HepG2 (cell line): ENCODE data around the gene FBXO7. TPM values are rescaled to one million over a fixed set of nuclear protein-coding genes. Genes with fewer than 3 reads are reported as not detected.

Experiments
- ARNT2 ChIP-seq: sonication (generic); formaldehyde crosslinking; IDR thresholded peaks from 2 replicates; pipeline ENCODE4 v1.8.0; 2022; ENCODE audit warnings: mild to moderate bottlenecking, low read depth, missing genetic modification reagents, moderate library complexity
- CBFB ChIP-seq: sonication (generic); formaldehyde crosslinking; IDR thresholded peaks from 2 replicates; pipeline ENCODE4 v1.4.0; 2020; ENCODE audit warnings: missing genetic modification reagents
- GATAD1 ChIP-seq: IDR thresholded peaks from 2 replicates; pipeline ENCODE4 v1.6.1; 2016; ENCODE audit warnings: missing genetic modification reagents, missing compliant biosample characterization
- HNF4A ChIP-seq: sonication (generic); formaldehyde crosslinking; IDR thresholded peaks from 2 replicates; pipeline ENCODE4 v1.4.0; 2020; ENCODE audit warnings: missing genetic modification reagents
- JUNB ChIP-seq: sonication (generic); formaldehyde crosslinking; IDR thresholded peaks from 2 replicates; pipeline ENCODE4 v1.8.0; 2022; ENCODE audit warnings: missing genetic modification reagents, mild to moderate bottlenecking, borderline replicate concordance
- KLF9 ChIP-seq: IDR thresholded peaks from 2 replicates; pipeline ENCODE4 v1.6.1; 2016; ENCODE audit warnings: low read depth
- MIER2 ChIP-seq: IDR thresholded peaks from 2 replicates; pipeline ENCODE4 v1.6.1; 2016; ENCODE audit warnings: missing biosample characterization, missing genetic modification reagents
- RNF2 ChIP-seq: fragments of 450-650 bp; conservative IDR thresholded peaks from 2 replicates; pipeline ENCODE4 v1.6.1; 2016; ENCODE audit warnings: low read depth
- TCF7L2 ChIP-seq: IDR thresholded peaks from 2 replicates; pipeline ENCODE4 v1.6.1; 2011; ENCODE audit warnings: mild to moderate bottlenecking, low read depth, low read length, moderate library complexity
- TSC22D2 ChIP-seq: sonication (generic); formaldehyde crosslinking; IDR thresholded peaks from 2 replicates; pipeline ENCODE4 v1.5.1; 2020; ENCODE audit warnings: missing genetic modification reagents, mild to moderate bottlenecking, borderline replicate concordance
- U2AF1 ChIP-seq: fragments of 200-400 bp; formaldehyde crosslinking; optimal IDR thresholded peaks from 2 replicates; pipeline ENCODE3; 2017; ENCODE audit warnings: mild to moderate bottlenecking, low read depth, low read length
- ZFP37 ChIP-seq: sonication (generic); formaldehyde crosslinking; IDR thresholded peaks from 2 replicates; pipeline ENCODE4 v1.4.0; 2020; ENCODE audit warnings: missing genetic modification reagents, borderline replicate concordance
- ZFP82 ChIP-seq: sonication (generic); formaldehyde crosslinking; IDR thresholded peaks from 2 replicates; pipeline ENCODE4 v1.5.1; 2020; ENCODE audit warnings: mild to moderate bottlenecking, missing genetic modification reagents, borderline replicate concordance
- ZNF383 ChIP-seq: sonication (generic); formaldehyde crosslinking; IDR thresholded peaks from 2 replicates; pipeline ENCODE4 v1.4.0; 2020; ENCODE audit warnings: missing genetic modification reagents, mild to moderate bottlenecking, borderline replicate concordance
- ZNF598 ChIP-seq: sonication (generic); formaldehyde crosslinking; IDR thresholded peaks from 2 replicates; pipeline ENCODE4 v1.5.1; 2020; ENCODE audit warnings: mild to moderate bottlenecking, missing genetic modification reagents, borderline replicate concordance
- ZNF615 ChIP-seq: sonication (generic); formaldehyde crosslinking; IDR thresholded peaks from 2 replicates; pipeline ENCODE4 v1.5.0; 2020; ENCODE audit warnings: mild to moderate bottlenecking, missing genetic modification reagents, borderline replicate concordance
- ZNF672 ChIP-seq: sonication (generic); formaldehyde crosslinking; IDR thresholded peaks from 2 replicates; pipeline ENCODE4 v1.8.1; 2022; ENCODE audit warnings: missing genetic modification reagents
- polyA plus RNA-seq, 8 experiments: library from polyadenylated mRNA; depleted of rRNA in 3 of 8; stranded (reverse) in 7 of 8; unstranded in 1 of 8; fragments of >200 nt; fragmentation: Illumina TruSeq in 4 of 8; extraction: Trizol in 4 of 8; gene quantifications; 2 replicates each; pipeline versions ENCODE4 v1.2.1 to v1.2.3, GENCODE V29; 2011 to 2016; ENCODE audit warnings: low read depth in 4 of 8, missing spikeins in 1 of 8, mixed read lengths in 1 of 8; ENCODE audit not compliant: insufficient read depth in 1 of 8
- total RNA-seq, 5 experiments: library from RNA; depleted of rRNA; stranded (reverse); fragments of >200 nt; fragmentation: Illumina TruSeq; extraction: Trizol; gene quantifications; 2 replicates each; pipeline ENCODE4 v1.2.3, GENCODE V29; 2016; ENCODE audit warnings: low read depth in 1 of 5
- TF ChIP-seq, protein P1 (sequence below): sonication (generic); formaldehyde crosslinking; IDR thresholded peaks from 2 replicates; pipeline ENCODE4 v1.5.0; 2020; ENCODE audit warnings: missing genetic modification reagents
- TF ChIP-seq, protein P2 (sequence below): sonication (generic); formaldehyde crosslinking; IDR thresholded peaks from 2 replicates; pipeline ENCODE4 v1.4.0; 2020; ENCODE audit warnings: missing genetic modification reagents
- TF ChIP-seq, protein P3 (sequence below): sonication (generic); formaldehyde crosslinking; IDR thresholded peaks from 2 replicates; pipeline ENCODE4 v1.4.0; 2020; ENCODE audit warnings: missing genetic modification reagents, borderline replicate concordance

Gene FBXO7
- total and polyA plus RNA-seq, 2 of the 13 experiments (the other 11 are each of a cell fraction or from before 2014, with no cell fraction given) = 105 to 172 TPM

DNA sequence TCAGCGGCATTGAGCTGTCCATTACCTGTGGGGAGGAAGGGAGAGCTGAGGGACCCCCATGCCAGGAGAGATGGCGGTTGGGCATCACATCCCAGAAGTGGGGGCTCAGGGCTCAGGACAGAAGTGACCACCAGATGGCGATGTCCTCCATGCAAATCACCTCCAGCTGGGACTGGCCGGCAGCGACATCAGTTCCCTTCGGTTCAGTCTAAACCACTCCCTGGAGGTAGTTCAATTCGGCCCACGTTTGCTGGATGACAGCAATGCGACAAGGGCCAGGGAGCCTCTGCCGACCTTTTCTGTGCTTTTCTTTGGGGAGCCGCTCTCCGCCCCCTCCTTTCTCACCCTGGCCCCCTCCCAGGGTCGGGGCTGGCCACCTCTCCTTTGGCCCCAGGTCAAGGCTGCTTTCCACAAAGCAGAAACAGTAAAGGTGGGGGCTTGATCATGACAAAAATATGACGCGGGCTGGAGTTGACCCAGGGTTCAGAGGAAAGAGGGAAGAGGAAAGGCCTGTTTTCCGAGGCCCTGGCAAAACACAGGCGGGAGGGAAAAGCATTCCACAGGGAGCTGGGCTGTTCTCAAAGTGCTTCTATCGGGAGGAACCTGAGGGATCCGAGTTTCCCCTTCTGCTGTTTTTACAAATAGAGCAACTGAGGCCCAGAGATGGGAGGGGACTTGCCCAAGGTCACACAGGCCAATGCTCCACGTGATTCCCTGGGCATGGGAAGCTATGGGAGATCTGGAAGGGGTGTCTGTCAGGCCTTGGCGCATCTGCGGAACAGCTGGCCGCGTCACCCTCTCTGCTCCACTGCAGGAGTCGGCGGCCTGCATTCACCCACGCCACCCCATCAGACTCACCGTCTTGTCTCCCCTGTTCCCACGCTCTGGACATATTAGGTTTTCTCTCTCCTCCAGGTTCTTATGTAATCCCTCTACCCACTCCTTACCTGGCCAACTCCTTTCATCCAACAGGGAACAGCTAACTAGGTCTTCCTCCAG, 54.7 kb downstream of the FBXO7 start (continued):
- TF ChIP-seq MIER2 = no peak
- TF ChIP-seq CBFB (CRISPR knock-in tag) = no peak
- 0 out of 2 replicates have a peak, but pooled peaks have one; percentile 79 for TF ChIP-seq ZFP37 (CRISPR knock-in tag)
- no peak for TF ChIP-seq TCF7L2
- TF ChIP-seq ARNT2 (CRISPR knock-in tag) = no peak
- TF ChIP-seq, protein P1, sequence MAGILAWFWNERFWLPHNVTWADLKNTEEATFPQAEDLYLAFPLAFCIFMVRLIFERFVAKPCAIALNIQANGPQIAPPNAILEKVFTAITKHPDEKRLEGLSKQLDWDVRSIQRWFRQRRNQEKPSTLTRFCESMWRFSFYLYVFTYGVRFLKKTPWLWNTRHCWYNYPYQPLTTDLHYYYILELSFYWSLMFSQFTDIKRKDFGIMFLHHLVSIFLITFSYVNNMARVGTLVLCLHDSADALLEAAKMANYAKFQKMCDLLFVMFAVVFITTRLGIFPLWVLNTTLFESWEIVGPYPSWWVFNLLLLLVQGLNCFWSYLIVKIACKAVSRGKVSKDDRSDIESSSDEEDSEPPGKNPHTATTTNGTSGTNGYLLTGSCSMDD (CRISPR knock-in tag) = no peak
- no peak for TF ChIP-seq ZNF672 (CRISPR knock-in tag)
- TF ChIP-seq, protein P2, sequence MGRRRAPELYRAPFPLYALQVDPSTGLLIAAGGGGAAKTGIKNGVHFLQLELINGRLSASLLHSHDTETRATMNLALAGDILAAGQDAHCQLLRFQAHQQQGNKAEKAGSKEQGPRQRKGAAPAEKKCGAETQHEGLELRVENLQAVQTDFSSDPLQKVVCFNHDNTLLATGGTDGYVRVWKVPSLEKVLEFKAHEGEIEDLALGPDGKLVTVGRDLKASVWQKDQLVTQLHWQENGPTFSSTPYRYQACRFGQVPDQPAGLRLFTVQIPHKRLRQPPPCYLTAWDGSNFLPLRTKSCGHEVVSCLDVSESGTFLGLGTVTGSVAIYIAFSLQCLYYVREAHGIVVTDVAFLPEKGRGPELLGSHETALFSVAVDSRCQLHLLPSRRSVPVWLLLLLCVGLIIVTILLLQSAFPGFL (CRISPR knock-in tag) = 0 out of 2 replicates have a peak, but pooled peaks have one; percentile 67
- TF ChIP-seq, protein P3, sequence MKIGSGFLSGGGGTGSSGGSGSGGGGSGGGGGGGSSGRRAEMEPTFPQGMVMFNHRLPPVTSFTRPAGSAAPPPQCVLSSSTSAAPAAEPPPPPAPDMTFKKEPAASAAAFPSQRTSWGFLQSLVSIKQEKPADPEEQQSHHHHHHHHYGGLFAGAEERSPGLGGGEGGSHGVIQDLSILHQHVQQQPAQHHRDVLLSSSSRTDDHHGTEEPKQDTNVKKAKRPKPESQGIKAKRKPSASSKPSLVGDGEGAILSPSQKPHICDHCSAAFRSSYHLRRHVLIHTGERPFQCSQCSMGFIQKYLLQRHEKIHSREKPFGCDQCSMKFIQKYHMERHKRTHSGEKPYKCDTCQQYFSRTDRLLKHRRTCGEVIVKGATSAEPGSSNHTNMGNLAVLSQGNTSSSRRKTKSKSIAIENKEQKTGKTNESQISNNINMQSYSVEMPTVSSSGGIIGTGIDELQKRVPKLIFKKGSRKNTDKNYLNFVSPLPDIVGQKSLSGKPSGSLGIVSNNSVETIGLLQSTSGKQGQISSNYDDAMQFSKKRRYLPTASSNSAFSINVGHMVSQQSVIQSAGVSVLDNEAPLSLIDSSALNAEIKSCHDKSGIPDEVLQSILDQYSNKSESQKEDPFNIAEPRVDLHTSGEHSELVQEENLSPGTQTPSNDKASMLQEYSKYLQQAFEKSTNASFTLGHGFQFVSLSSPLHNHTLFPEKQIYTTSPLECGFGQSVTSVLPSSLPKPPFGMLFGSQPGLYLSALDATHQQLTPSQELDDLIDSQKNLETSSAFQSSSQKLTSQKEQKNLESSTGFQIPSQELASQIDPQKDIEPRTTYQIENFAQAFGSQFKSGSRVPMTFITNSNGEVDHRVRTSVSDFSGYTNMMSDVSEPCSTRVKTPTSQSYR (CRISPR knock-in tag) = no peak
- TF ChIP-seq HNF4A (CRISPR knock-in tag) = peak; percentile 82
- no peak for TF ChIP-seq ZNF383 (CRISPR knock-in tag)
- TF ChIP-seq KLF9 (CRISPR knock-in tag) = no peak
- no peak for TF ChIP-seq ZNF598 (CRISPR knock-in tag)
- TF ChIP-seq JUNB (CRISPR knock-in tag) = no peak
- no peak for TF ChIP-seq U2AF1
- no peak for TF ChIP-seq RNF2
- no peak for TF ChIP-seq TSC22D2
- TF ChIP-seq GATAD1 (CRISPR knock-in tag) = peak; percentile 38; the same call in 1 of the 2 replicates
- TF ChIP-seq ZFP82 (CRISPR knock-in tag) = no peak
- no peak for TF ChIP-seq ZNF615
